ENCODE results near the gene SBK3.
"Not testable (repeated sequence)": the region's sequence is repeated elsewhere in the genome, so short reads cannot be mapped to it uniquely, and the experiment has no call there.

Gene SBK3

GRCh38 chr19:55540619-55541018 is 4.7 kb downstream of the SBK3 start:
- DNase-seq (ENCODE audit: low spot score): no peak

GRCh38 chr19:55539090-55539984 is 6.0 kb downstream of the SBK3 start:
- DNase-seq (ENCODE audit: low spot score): no peak

GRCh38 chr19:55538132-55538531 is 7.2 kb downstream of the SBK3 start:
- DNase-seq (ENCODE audit: low spot score): no peak

- no peak for DNase-seq (ENCODE audit: low spot score)
Measured at GRCh38 chr19:55537741-55538111, 7.6 kb downstream of the SBK3 start.

- no peak for DNase-seq (ENCODE audit: low spot score)
Measured at GRCh38 chr19:55536951-55537740, 8.2 kb downstream of the SBK3 start, which contains the start of gene SBK2. SBK2 (minus strand) TSS chr19:55537133; CDS start chr19:55536294, 839 bp downstream.

- DNase-seq (ENCODE audit: low spot score): no peak
Measured at GRCh38 chr19:55536366-55536765, 9.0 kb downstream of the SBK3 start.

- no peak for DNase-seq (ENCODE audit: low spot score)
Measured at GRCh38 chr19:55535965-55536350, 9.4 kb downstream of the SBK3 start.

- no peak for DNase-seq (ENCODE audit: low spot score)
Measured at GRCh38 chr19:55535173-55535964, 10.0 kb downstream of the SBK3 start.

- not testable (repeated sequence) for DNase-seq (ENCODE audit: low spot score)
Measured at GRCh38 chr19:55534280-55534679, 11.1 kb downstream of the SBK3 start.

- no peak for DNase-seq (ENCODE audit: low spot score)
Measured at GRCh38 chr19:55530996-55531395, 14.3 kb downstream of the SBK3 start.

GRCh38 chr19:55529636-55530234 is 15.6 kb downstream of the SBK3 start:
- DNase-seq (ENCODE audit: low spot score): no peak

GRCh38 chr19:55528030-55528803 is 17.1 kb downstream of the SBK3 start:
- DNase-seq (ENCODE audit: low spot score): no peak

GRCh38 chr19:55527197-55528029 is 17.9 kb downstream of the SBK3 start:
- DNase-seq (ENCODE audit: low spot score): no peak

GRCh38 chr19:55526216-55527196 is 18.8 kb downstream of the SBK3 start:
- peak; percentile 13 for DNase-seq (ENCODE audit: low spot score)

- no peak for DNase-seq (ENCODE audit: low spot score)
Measured at GRCh38 chr19:55525289-55526101, 19.8 kb downstream of the SBK3 start.

- no peak for DNase-seq (ENCODE audit: low spot score)
Measured at GRCh38 chr19:55520691-55521292, 24.6 kb downstream of the SBK3 start.

- DNase-seq (ENCODE audit: low spot score): no peak
Measured at GRCh38 chr19:55519451-55520311, 25.7 kb downstream of the SBK3 start.

Measured in pons (tissue), 1 donor.